Measurements from ENCODE around the gene LRRC59.

DNA sequence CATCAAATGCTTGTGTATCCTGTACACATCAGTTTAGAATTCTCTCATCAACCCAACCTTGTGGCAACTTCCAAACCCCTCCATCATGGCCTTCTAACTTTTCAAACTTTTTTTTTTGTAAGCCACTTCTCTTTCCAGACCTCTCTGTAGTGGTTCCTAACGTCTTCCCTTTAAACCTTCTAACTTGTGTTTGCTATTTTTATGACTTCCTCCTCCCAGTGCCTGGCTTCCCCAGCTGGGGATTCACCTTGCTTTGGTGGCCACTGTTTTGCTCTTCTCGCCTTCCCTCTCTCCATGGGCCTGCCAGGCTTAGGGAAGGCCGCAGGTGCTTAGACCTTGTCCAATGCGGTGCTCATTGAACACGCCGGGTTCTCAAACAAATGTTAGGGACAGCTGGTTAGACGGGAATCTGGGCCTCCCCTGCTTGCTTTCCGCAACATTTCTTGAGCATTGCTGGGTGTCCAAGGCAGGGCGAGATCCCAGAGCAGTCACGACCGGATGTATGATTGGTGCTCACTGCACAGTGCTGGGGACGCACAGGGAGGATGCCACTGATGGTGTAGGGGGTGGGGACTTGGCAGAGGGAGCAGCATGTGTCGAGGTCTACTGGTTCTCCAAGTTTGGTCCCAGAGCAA, 52.5 kb downstream of the LRRC59 start:
- TF ChIP-seq, protein P1, sequence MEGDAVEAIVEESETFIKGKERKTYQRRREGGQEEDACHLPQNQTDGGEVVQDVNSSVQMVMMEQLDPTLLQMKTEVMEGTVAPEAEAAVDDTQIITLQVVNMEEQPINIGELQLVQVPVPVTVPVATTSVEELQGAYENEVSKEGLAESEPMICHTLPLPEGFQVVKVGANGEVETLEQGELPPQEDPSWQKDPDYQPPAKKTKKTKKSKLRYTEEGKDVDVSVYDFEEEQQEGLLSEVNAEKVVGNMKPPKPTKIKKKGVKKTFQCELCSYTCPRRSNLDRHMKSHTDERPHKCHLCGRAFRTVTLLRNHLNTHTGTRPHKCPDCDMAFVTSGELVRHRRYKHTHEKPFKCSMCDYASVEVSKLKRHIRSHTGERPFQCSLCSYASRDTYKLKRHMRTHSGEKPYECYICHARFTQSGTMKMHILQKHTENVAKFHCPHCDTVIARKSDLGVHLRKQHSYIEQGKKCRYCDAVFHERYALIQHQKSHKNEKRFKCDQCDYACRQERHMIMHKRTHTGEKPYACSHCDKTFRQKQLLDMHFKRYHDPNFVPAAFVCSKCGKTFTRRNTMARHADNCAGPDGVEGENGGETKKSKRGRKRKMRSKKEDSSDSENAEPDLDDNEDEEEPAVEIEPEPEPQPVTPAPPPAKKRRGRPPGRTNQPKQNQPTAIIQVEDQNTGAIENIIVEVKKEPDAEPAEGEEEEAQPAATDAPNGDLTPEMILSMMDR (IDR thresholded peaks at IDR 0.05) = no peak
- no peak for TF ChIP-seq POLR2A (IDR thresholded peaks at IDR 0.05)
